GM19025 (cell line): Measurements from ENCODE around the gene XRCC6.
"Not testable (repeated sequence)": the region's sequence is repeated elsewhere in the genome, so short reads cannot be mapped to it uniquely, and the experiment has no call there.

Experiments
- ATAC-seq: cut with Tn5 transposase; IDR thresholded peaks from one replicate; pipeline ENCODE4 v1.9.1; 2021; ENCODE audit warnings: mild to moderate bottlenecking, low read depth, moderate library complexity; ENCODE audit not compliant: unreplicated experiment

XRCC6 gene

GRCh38 chr22:41647771-41648170 is 26.7 kb downstream of the XRCC6 start:
- no peak for ATAC-seq

GRCh38 chr22:41648432-41648831 is 27.3 kb downstream of the XRCC6 start:
- no peak for ATAC-seq

GRCh38 chr22:41650229-41650628 is 29.1 kb downstream of the XRCC6 start:
- no peak for ATAC-seq

GRCh38 chr22:41650821-41651220 is 29.7 kb downstream of the XRCC6 start:
- no peak for ATAC-seq

- no peak for ATAC-seq
These were observed 33.2 kb downstream of the XRCC6 start for GRCh38 chr22:41654322-41654721.

- no peak for ATAC-seq
These were observed 35.5 kb downstream of the XRCC6 start for GRCh38 chr22:41656556-41656955.

GRCh38 chr22:41657709-41658108 is 36.6 kb downstream of the XRCC6 start:
- ATAC-seq: no peak

- no peak for ATAC-seq
These were observed 37.8 kb downstream of the XRCC6 start for GRCh38 chr22:41658869-41659268.

- no peak for ATAC-seq
These were observed 38.8 kb downstream of the XRCC6 start for GRCh38 chr22:41659941-41660340.

- no peak for ATAC-seq
These were observed 39.3 kb downstream of the XRCC6 start for GRCh38 chr22:41660416-41660815.

GRCh38 chr22:41661088-41661487 is 40.0 kb downstream of the XRCC6 start:
- no peak for ATAC-seq

- no peak for ATAC-seq
These were observed 40.6 kb downstream of the XRCC6 start for GRCh38 chr22:41661713-41662112.

GRCh38 chr22:41663594-41663993 is 42.5 kb downstream of the XRCC6 start:
- ATAC-seq: not testable (repeated sequence)

- ATAC-seq: no peak
These were observed 43.4 kb downstream of the XRCC6 start for GRCh38 chr22:41664490-41664889.

- no peak for ATAC-seq
These were observed 43.9 kb downstream of the XRCC6 start for GRCh38 chr22:41664951-41665350.

- no peak for ATAC-seq
These were observed 48.1 kb downstream of the XRCC6 start for GRCh38 chr22:41668971-41669911.

- not testable (repeated sequence) for ATAC-seq
These were observed 51.0 kb downstream of the XRCC6 start for GRCh38 chr22:41672096-41672495.

GRCh38 chr22:41672780-41673509 is 51.9 kb downstream of the XRCC6 start:
- no peak for ATAC-seq

GRCh38 chr22:41674846-41675340 is 53.8 kb downstream of the XRCC6 start:
- ATAC-seq: no peak

- ATAC-seq: no peak
These were observed 55.0 kb downstream of the XRCC6 start for GRCh38 chr22:41676134-41676533.

GRCh38 chr22:41681616-41682015 is 60.5 kb downstream of the XRCC6 start:
- ATAC-seq: no peak
